Uterus (tissue), 4 donors: ENCODE data around the gene SND1. TPM values are rescaled to one million over a fixed set of nuclear protein-coding genes. Genes with fewer than 3 reads are reported as not detected.

Experiments used
- DNase-seq, 2 donors: peaks; one replicate each; pipeline ENCODE4 v3.0.0-alpha.2; 2019 to 2020
- H3K27ac ChIP-seq, 2 donors: fragments of 200-600 bp; sonication (generic); 1 replicate in 1 of 2; 2 replicates in 1 of 2; pipeline ENCODE4 v1.5.1; 2016 to 2018
- H3K27me3 ChIP-seq, 2 donors: fragments of 200-600 bp; sonication (generic); one replicate each; pipeline ENCODE4 v1.5.1; 2018 to 2019; ENCODE audit warnings: control low read depth in 1 of 2
- H3K36me3 ChIP-seq, 2 donors: fragments of 200-600 bp; sonication (generic); one replicate each; pipeline ENCODE4 v1.5.1; 2019; ENCODE audit warnings: control low read depth in 1 of 2
- H3K4me1 ChIP-seq, 2 donors: fragments of 200-600 bp; sonication (generic); one replicate each; pipeline ENCODE4 v1.5.1; 2018 to 2019; ENCODE audit warnings: control low read depth in 1 of 2
- H3K4me3 ChIP-seq, 2 donors: fragments of 200-600 bp; sonication (generic); 1 replicate in 1 of 2; 2 replicates in 1 of 2; pipeline ENCODE4 v1.5.1; 2018 to 2019; ENCODE audit warnings: mild to moderate bottlenecking in 1 of 2
- H3K9me3 ChIP-seq, 2 donors: fragments of 200-600 bp; sonication (generic); one replicate each; pipeline ENCODE4 v1.5.1; 2019; ENCODE audit warnings: control low read depth in 1 of 2
- CTCF ChIP-seq, 4 experiments: fragments of 200-600 bp in 2 of 4; fragments of 450-650 bp in 2 of 4; sonication (generic) in 2 of 4; IDR thresholded peaks; one replicate each; pipeline ENCODE4 v1.5.1; 2016 to 2019; ENCODE audit warnings: antibody characterized with exemption in 4 of 4, mild to moderate bottlenecking in 2 of 4, moderate library complexity in 1 of 4
- POLR2A ChIP-seq, 2 donors: fragments of 450-650 bp; IDR thresholded peaks; one replicate each; pipeline ENCODE4 v1.6.1; 2016; ENCODE audit warnings: antibody characterized with exemption in 2 of 2, mild to moderate bottlenecking in 1 of 2, moderate library complexity in 1 of 2
- intact Hi-C: fragments of 100-400 bp; cut with DNase I; formaldehyde crosslinking; loops from one replicate; pipeline ENCODE4 v1.15.1; 2023; ENCODE audit warnings: low total_unique reads
- total RNA-seq, 4 donors: library from RNA; depleted of rRNA in 3 of 4; stranded (reverse); fragments of >200 nt in 3 of 4; gene quantifications; one replicate each; pipeline versions ENCODE4 v1.1.0 to v1.2.4, GENCODE V29; 2014 to 2023
- donor health status: DM: yes; HTN: yes; CAD: no.

SND1 gene
- total RNA-seq, 4 donors from 2014 or later, result 54.8 to 192 (median 117) TPM

GRCh38 chr7:128008141-128008540, 356.1 kb downstream of the SND1 start:
- no peaks in the 10 kb centered on the region for H3K36me3 ChIP-seq
- TF ChIP-seq POLR2A (IDR thresholded peaks at IDR 0.05) (no peak), CTCF (IDR thresholded peaks at IDR 0.05) (no peak)
- no peak overlapping the region for H3K4me3 ChIP-seq
- DNase-seq, result no peak
- intact Hi-C loops, result no loop called here
- no peak overlapping the region for H3K27ac ChIP-seq
- no peaks in the 10 kb centered on the region for H3K9me3 ChIP-seq
- H3K4me1 ChIP-seq, result no peaks in the 10 kb centered on the region
- H3K27me3 ChIP-seq, result no peaks in the 10 kb centered on the region

- no peaks in the 10 kb centered on the region for H3K4me1 ChIP-seq
- no peak overlapping the region for H3K27ac ChIP-seq
- no peaks in the 10 kb centered on the region for H3K36me3 ChIP-seq
- no peak overlapping the region for H3K4me3 ChIP-seq
- DNase-seq, result no peak
- no peak for TF ChIP-seq CTCF (IDR thresholded peaks at IDR 0.05)
- no peak for TF ChIP-seq POLR2A (IDR thresholded peaks at IDR 0.05)
- H3K27me3 ChIP-seq, result no peaks in the 10 kb centered on the region
- intact Hi-C loops, result no loop called here
- no peaks in the 10 kb centered on the region for H3K9me3 ChIP-seq
Observed at GRCh38 chr7:128008744-128009143, 356.8 kb downstream of the SND1 start.

- intact Hi-C loops, result no loop called here
- Histone ChIP-seq H3K9me3 (no peaks in the 10 kb centered on the region), H3K36me3 (no peaks in the 10 kb centered on the region), H3K27me3 (no peaks in the 10 kb centered on the region), H3K4me1 (no peaks in the 10 kb centered on the region), H3K27ac (peak overlapping the region; percentile 40 to 57), H3K4me3 (no peak overlapping the region)
- no peak for DNase-seq
- TF ChIP-seq CTCF (IDR thresholded peaks at IDR 0.05) (no peak), POLR2A (IDR thresholded peaks at IDR 0.05) (no peak)
Observed at GRCh38 chr7:128010391-128011127, 358.6 kb downstream of the SND1 start.

GRCh38 chr7:128011131-128011661, 359.2 kb downstream of the SND1 start:
- peak overlapping the region; percentile 40 to 57 for H3K27ac ChIP-seq
- no peaks in the 10 kb centered on the region for H3K36me3 ChIP-seq

More at GRCh38 chr7:128011131-128011661, 359.2 kb downstream of the SND1 start:
- H3K9me3 ChIP-seq, result no peaks in the 10 kb centered on the region
- no peak for DNase-seq
- no peaks in the 10 kb centered on the region for H3K4me1 ChIP-seq
- intact Hi-C loops, result no loop called here
- no peaks in the 10 kb centered on the region for H3K27me3 ChIP-seq
- no peak overlapping the region for H3K4me3 ChIP-seq
- TF ChIP-seq CTCF (IDR thresholded peaks at IDR 0.05), result no peak
- TF ChIP-seq POLR2A (IDR thresholded peaks at IDR 0.05), result no peak
